ENCODE data around the gene KLHL36.

DNA sequence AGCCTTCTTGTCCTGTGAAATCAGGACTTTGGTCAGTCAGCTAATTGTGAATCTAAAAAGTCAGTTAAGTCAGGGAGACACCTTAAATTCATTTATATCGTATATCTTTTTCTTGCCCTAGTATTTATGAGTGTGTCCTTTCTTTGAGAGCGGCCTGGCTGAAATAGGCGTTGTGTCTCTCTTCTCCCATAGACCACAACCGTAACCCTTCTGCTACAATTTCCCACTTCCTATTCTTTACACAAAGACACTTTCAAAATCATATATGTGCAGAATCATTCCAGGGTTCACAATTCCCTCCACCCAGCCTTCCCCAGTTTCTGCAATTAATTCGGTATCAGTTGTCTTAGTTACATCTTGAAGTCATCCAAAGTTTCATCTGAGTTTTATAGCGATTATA is 16.4 kb upstream of the KLHL36 start:
- TF ChIP-seq CTCF (conservative IDR thresholded peaks at IDR 0.05 in 1 of 2, IDR thresholded peaks at IDR 0.05 in 1 of 2; ENCODE audit: extremely low read depth in 1 of 2, insufficient read depth in 1 of 2, low read depth in 1 of 2, low read length in 2 of 2) (no peak), EZH2 (IDR thresholded peaks at IDR 0.05; ENCODE audit: borderline replicate concordance, low read length) (no peak)

Data from mammary epithelial cell (primary cell).